Omental fat pad (tissue), 4 donors: Measurements from ENCODE around the gene AP2A1. TPM values are rescaled to one million over a fixed set of nuclear protein-coding genes. Genes with fewer than 3 reads are reported as not detected.

Experiments
- ATAC-seq: fragments of 150-250 bp; one replicate; pipeline ENCODE4 v1.9.1; 2016; ENCODE audit warnings: mild to moderate bottlenecking, moderate library complexity; ENCODE audit not compliant: low FRiP score
- DNase-seq: peaks from one replicate; pipeline ENCODE4 v3.0.0-alpha.2; 2019; ENCODE audit warnings: low spot score
- total RNA-seq, 4 donors: library from RNA; depleted of rRNA; stranded (reverse); fragments of >200 nt; gene quantifications; one replicate each; pipeline ENCODE4 v1.1.0, GENCODE V29; 2016
- TF ChIP-seq, protein P1 (sequence below), 3 donors: fragments of 450-650 bp; IDR thresholded peaks; one replicate each; pipeline ENCODE4 v1.5.1; 2016 to 2017; ENCODE audit warnings: antibody characterized with exemption in 3 of 3, mild to moderate bottlenecking in 3 of 3, moderate library complexity in 2 of 3

AP2A1 gene
- total RNA-seq, 4 donors from 2014 or later = 63.9 to 88.0 (median 72.4) TPM

DNA sequence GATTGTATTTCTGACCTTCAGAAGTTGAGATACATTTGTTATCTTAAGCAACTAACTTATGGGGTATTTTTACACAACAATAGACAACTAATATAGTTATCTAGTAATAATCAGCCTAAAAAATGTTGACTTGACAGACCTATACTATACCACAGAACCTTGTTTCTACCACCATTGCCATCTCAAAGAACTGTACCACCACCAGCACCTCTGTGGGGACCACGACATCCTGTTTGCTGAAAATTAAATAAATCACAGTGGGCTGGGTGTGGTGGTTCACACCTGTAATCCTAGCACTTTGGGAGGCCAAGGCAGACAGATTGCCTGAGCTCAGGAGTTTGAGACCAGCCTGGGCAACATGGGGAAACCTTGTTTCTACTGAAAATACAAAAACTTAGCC, 27.7 kb upstream of the AP2A1 start:
- TF ChIP-seq, protein P1, sequence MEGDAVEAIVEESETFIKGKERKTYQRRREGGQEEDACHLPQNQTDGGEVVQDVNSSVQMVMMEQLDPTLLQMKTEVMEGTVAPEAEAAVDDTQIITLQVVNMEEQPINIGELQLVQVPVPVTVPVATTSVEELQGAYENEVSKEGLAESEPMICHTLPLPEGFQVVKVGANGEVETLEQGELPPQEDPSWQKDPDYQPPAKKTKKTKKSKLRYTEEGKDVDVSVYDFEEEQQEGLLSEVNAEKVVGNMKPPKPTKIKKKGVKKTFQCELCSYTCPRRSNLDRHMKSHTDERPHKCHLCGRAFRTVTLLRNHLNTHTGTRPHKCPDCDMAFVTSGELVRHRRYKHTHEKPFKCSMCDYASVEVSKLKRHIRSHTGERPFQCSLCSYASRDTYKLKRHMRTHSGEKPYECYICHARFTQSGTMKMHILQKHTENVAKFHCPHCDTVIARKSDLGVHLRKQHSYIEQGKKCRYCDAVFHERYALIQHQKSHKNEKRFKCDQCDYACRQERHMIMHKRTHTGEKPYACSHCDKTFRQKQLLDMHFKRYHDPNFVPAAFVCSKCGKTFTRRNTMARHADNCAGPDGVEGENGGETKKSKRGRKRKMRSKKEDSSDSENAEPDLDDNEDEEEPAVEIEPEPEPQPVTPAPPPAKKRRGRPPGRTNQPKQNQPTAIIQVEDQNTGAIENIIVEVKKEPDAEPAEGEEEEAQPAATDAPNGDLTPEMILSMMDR (IDR thresholded peaks at IDR 0.05) = no peak
- no peak for ATAC-seq
- no peak for DNase-seq

DNA sequence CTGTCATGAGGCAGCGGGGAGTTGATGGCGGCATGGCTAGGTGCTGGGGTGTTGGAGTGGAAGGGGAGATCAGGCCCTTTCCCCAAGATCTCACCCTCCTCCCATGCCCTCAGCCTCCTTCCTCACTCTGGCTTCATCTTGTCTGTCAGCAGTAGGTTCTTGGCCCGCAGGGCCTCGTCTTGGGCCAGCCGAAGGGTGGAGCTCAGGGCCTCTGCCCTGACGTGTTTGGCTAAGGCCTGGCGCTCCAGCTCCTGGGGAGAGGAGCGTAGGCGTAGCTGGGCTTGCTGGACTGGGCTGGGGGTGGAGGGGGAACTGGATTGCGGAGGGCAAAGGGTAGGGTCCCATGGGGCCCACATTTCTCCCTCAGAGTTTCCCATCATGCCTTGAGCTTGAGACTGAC, 26.9 kb upstream of the AP2A1 start:
- TF ChIP-seq, protein P1 (IDR thresholded peaks at IDR 0.05) = no peak

DNA sequence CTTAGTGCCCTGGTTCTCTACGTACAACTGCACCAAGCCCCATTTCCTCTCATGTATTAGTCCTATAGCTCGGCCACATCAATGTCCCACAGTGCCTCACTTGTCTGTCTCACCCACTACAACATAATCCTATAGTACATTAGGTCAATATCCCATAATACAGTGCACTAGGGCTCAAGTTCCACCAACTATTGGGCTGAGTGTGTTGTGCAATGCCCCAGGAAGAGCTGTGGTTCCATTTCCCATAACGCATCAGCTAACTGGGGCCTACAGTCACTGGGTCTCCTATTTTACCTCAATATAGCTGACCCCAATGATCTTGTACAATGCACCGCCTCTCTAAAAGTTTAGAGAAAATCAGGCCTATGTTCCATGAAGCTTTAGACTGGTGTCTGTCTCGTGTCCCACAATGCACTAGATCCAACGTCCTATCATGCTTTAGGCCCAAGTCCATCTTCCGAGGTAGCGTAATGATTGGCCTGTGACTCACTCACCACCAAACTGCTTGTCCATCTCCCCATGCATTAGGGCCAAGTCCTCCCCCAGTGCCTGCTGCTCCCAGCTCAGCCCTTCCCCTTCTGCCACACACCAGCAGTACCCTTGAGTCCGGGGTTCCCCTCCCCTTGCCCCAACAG, 25.5 kb upstream of the AP2A1 start:
- TF ChIP-seq, protein P1 (IDR thresholded peaks at IDR 0.05) = no peak
- DNase-seq (no peak), ATAC-seq (no peak)

More for the DNA sequence above, 26.9 kb upstream of the AP2A1 start:
- ATAC-seq (no peak), DNase-seq (no peak)

DNA sequence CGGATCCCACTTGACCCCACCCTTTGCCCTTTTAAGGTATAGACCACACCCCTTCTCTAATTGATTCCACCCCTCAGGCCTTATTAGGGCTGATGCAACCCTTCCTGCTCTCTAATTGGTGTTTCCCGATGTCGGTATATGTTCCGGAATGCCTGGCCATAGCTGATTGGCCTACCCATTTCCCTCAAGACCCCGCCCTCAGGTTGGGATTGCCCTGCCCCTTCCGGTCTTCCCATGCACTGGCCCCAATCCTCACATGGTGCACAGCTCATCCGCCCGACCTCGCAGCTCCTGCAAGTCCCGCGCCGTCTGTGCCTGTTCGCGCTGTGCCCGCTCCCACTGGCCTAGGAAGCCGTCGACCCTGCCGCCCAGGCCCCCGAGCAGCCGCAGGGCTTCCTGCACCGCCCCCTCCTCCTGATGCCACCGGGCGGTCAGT, 21.8 kb upstream of the AP2A1 start:
- no peak for ATAC-seq
- TF ChIP-seq, protein P1 (IDR thresholded peaks at IDR 0.05) = no peak
- DNase-seq = no peak

DNA sequence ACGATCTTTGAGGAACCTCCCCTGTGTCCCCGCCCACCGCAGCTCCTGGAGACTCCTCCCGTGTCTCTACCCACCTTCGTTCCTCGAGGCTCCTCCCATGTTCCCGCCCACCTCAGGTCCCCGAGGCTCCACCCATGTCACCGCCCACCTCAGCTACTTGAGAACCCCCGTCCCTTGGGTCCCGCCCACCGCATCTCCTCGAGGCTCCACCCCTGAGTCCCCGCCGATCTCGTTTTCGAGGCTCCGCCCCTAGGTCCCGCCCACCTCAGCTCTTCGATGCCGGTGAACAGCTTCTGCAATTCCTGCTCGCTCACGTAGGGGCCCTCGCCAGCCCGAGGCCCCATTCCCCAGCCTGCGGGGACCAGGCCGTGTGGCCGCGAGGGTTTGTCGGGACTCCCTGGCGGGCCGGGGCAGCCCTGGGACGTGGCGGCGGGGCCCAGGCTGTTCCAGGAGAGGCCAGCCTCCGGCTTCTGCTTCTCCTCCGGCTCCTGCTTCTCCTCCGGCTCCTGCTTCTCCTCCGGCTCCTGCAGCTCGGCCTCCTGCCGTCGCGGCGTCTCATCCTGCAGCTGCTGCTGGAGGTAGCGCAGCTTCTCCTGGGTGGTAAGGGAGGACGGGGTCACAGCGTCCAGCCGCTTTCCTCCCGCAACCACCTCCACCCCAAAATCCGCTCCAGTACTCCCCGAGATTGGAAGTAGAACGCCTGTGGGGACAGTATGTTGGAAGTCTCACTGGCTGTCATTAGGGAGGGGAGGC, 20.4 kb upstream of the AP2A1 start:
- TF ChIP-seq, protein P1 (IDR thresholded peaks at IDR 0.05) = no peak
- ATAC-seq (peak; percentile 25), DNase-seq (no peak)

DNA sequence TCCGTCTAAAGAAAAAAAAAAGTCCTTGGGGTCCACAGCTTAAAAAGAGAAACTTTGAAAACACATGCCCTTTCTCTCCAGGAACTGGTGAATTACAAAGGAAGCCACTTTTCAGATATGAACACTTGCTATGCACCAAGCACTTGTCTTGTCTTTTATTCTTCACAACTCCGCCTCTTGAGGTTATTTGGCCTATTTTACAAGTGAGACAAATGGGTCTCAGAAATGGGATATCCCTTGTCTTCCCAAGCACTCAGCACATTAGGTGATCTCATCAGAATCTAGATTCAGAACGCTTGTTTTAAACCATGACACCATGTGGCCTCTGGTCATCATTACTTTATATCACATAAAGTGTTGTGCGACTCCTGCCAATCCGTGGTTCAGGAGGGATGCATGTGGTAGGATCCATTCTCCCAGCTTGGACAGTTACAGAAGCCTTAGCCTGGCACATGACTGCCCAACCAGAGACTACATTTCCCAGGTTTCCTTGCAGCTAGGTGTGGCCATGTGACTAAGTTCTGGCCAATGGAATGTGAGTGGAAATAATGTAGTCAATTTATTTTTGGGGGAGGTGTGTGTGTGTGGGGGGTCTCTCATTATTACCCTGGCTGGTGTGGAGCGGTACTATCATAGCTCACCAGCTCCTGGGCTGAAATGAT, 17.6 kb upstream of the AP2A1 start:
- DNase-seq (no peak), ATAC-seq (peak; percentile 30)
- TF ChIP-seq, protein P1 (IDR thresholded peaks at IDR 0.05) = no peak
